Activated naive CD8-positive, alpha-beta T cell treated with anti-CD3 and anti-CD28 coated beads, Interleukin-2, amount 10 ng/mL, durations not matched to agents 7 days and 5 days (primary cell): ENCODE data around the gene ACTN2. TPM values are rescaled to one million over a fixed set of nuclear protein-coding genes. Genes with fewer than 3 reads are reported as not detected.

Experiments
- ATAC-seq: fragments of 150-1000 bp; cut with Tn5 transposase; one replicate; pipeline ENCODE4 v1.10.0; 2021; ENCODE audit warnings: low read depth, moderate library complexity
- POLR2A ChIA-PET: fragments of 350-600 bp; sonication (Branson Sonifier 250); formaldehyde crosslinking; loops from one replicate; lab custom pipeline; 2021; ENCODE audit warnings: antibody characterized with exemption; lab: Charles Lee
- DNase-seq: peaks from one replicate; pipeline ENCODE4 v3.0.0; 2021
- H3K27ac Mint-ChIP-seq: one replicate; pipeline ENCODE4 v1.8.0; 2022; ENCODE audit warnings: mild to moderate bottlenecking, mixed read lengths
- H3K27me3 Mint-ChIP-seq: one replicate; pipeline ENCODE4 v1.8.0; 2022; ENCODE audit warnings: mild to moderate bottlenecking, moderate library complexity, mixed read lengths
- H3K36me3 Mint-ChIP-seq: one replicate; pipeline ENCODE4 v1.8.0; 2021; ENCODE audit warnings: mild to moderate bottlenecking, mixed read lengths
- H3K4me1 Mint-ChIP-seq: one replicate; pipeline ENCODE4 v1.8.0; 2021; ENCODE audit warnings: mixed read lengths
- H3K4me3 Mint-ChIP-seq: one replicate; pipeline ENCODE4 v1.8.0; 2022; ENCODE audit warnings: mild to moderate bottlenecking, moderate library complexity, mixed read lengths
- H3K9me3 Mint-ChIP-seq: one replicate; pipeline ENCODE4 v1.8.0; 2021; ENCODE audit warnings: mixed read lengths
- total RNA-seq, 2 experiments: library from RNA; stranded (reverse); gene quantifications; one replicate each; pipeline ENCODE4 v1.2.3, GENCODE V29; 2021

ACTN2 gene
- total RNA-seq, 2 experiments from 2014 or later, result not detected

DNA sequence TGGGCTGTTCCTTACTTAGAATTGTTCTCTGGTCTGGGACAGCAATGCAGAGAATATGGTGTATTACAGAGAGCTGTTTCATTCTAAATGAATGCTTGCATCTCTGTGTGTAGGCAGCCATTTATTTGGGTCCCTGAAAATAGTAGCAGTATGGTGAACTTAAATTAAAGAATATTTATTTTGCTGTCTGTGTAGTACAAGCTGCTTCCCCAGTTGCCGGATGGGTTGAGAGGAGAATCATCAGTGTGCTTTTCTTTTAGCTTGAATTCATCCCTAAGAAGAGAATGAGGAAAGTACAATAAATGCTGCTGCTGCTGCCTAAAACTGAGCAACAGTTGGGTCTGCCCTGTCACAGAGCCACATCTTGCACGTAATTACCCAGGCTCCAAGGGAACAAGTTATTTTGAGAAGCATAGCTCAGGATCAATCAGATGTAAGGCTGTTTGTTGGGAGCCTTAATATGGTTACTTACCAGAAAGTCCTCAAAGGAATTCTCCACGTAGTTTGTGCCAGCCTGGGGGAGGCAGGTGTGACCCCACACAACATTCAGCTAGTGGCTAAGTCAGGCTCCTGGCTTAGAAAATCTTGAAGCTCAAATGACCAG lies 16.6 kb downstream of the ACTN2 start:
- no peaks in the 10 kb centered on the region for H3K9me3 Mint-ChIP-seq
- H3K4me3 Mint-ChIP-seq, result no peak overlapping the region
- no peak for ATAC-seq
- no peaks in the 10 kb centered on the region for H3K4me1 Mint-ChIP-seq
- POLR2A ChIA-PET, result no interaction called here
- H3K27me3 Mint-ChIP-seq, result peaks cover 21% of the 10 kb centered on the region
- no peaks in the 10 kb centered on the region for H3K36me3 Mint-ChIP-seq
- no peak for DNase-seq
- H3K27ac Mint-ChIP-seq, result no peak overlapping the region

GRCh38 chr1:236705771-236706170 lies 19.5 kb downstream of the ACTN2 start:
- no peaks in the 10 kb centered on the region for H3K4me1 Mint-ChIP-seq
- H3K27ac Mint-ChIP-seq, result no peak overlapping the region
- H3K36me3 Mint-ChIP-seq, result no peaks in the 10 kb centered on the region
- H3K4me3 Mint-ChIP-seq, result no peak overlapping the region
- no peaks in the 10 kb centered on the region for H3K9me3 Mint-ChIP-seq
- POLR2A ChIA-PET, result no interaction called here
- DNase-seq (no peak), ATAC-seq (no peak)
- H3K27me3 Mint-ChIP-seq, result peaks cover 14% of the 10 kb centered on the region

GRCh38 chr1:236706183-236706582 lies 19.9 kb downstream of the ACTN2 start:
- H3K4me3 Mint-ChIP-seq, result no peak overlapping the region
- no peaks in the 10 kb centered on the region for H3K9me3 Mint-ChIP-seq
- H3K27me3 Mint-ChIP-seq, result peaks cover 14% of the 10 kb centered on the region
- H3K36me3 Mint-ChIP-seq, result no peaks in the 10 kb centered on the region
- H3K27ac Mint-ChIP-seq, result no peak overlapping the region
- ATAC-seq (no peak), DNase-seq (no peak)
- H3K4me1 Mint-ChIP-seq, result no peaks in the 10 kb centered on the region
- POLR2A ChIA-PET, result no interaction called here

GRCh38 chr1:236710328-236710892 lies 24.1 kb downstream of the ACTN2 start:
- Mint-ChIP-seq H3K9me3 (no peaks in the 10 kb centered on the region), H3K27me3 (peaks cover 15% of the 10 kb centered on the region), H3K27ac (no peak overlapping the region), H3K4me3 (no peak overlapping the region), H3K4me1 (no peaks in the 10 kb centered on the region), H3K36me3 (no peaks in the 10 kb centered on the region)
- DNase-seq (no peak), ATAC-seq (no peak)
- POLR2A ChIA-PET, result no interaction called here

DNA sequence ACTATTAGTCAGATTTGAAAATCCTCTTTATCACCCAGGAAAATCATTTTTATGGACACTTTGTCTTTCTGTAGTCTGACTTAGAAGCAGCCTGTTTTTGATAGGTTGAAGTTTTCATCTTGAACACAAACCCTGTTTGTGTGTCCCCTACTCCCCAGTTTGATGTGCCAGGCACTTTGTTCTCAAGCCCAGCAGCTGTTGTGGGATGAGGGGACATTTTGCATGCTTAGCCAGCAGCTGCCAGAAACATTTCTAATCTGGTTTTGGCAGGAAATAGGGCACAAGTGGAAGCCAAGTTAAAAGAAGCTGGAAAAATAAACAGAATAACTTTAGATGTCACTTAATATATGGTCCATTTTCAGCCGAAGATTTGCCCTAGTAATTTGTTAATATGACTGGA lies 29.9 kb downstream of the ACTN2 start:
- Mint-ChIP-seq H3K36me3 (no peaks in the 10 kb centered on the region), H3K4me1 (no peaks in the 10 kb centered on the region), H3K27ac (no peak overlapping the region), H3K4me3 (no peak overlapping the region), H3K27me3 (peaks cover 22% of the 10 kb centered on the region), H3K9me3 (no peaks in the 10 kb centered on the region)
- no peak for DNase-seq
- POLR2A ChIA-PET, result no interaction called here
- no peak for ATAC-seq

- H3K4me3 Mint-ChIP-seq, result no peak overlapping the region
- no peaks in the 10 kb centered on the region for H3K4me1 Mint-ChIP-seq
- DNase-seq (no peak), ATAC-seq (no peak)
- no peak overlapping the region for H3K27ac Mint-ChIP-seq
- H3K9me3 Mint-ChIP-seq, result no peaks in the 10 kb centered on the region
- POLR2A ChIA-PET, result no interaction called here
- no peaks in the 10 kb centered on the region for H3K36me3 Mint-ChIP-seq
- H3K27me3 Mint-ChIP-seq, result peaks cover 18% of the 10 kb centered on the region
Measured at GRCh38 chr1:236717811-236718210, 31.5 kb downstream of the ACTN2 start.

- DNase-seq, result no peak
- no peak overlapping the region for H3K4me3 Mint-ChIP-seq
- H3K36me3 Mint-ChIP-seq, result no peaks in the 10 kb centered on the region
- H3K27ac Mint-ChIP-seq, result no peak overlapping the region
- H3K27me3 Mint-ChIP-seq, result peaks cover 13% of the 10 kb centered on the region
- H3K4me1 Mint-ChIP-seq, result no peaks in the 10 kb centered on the region
- H3K9me3 Mint-ChIP-seq, result no peaks in the 10 kb centered on the region
- POLR2A ChIA-PET, result no interaction called here
- ATAC-seq, result no peak
Measured at GRCh38 chr1:236718328-236718727, 32.0 kb downstream of the ACTN2 start.

DNA sequence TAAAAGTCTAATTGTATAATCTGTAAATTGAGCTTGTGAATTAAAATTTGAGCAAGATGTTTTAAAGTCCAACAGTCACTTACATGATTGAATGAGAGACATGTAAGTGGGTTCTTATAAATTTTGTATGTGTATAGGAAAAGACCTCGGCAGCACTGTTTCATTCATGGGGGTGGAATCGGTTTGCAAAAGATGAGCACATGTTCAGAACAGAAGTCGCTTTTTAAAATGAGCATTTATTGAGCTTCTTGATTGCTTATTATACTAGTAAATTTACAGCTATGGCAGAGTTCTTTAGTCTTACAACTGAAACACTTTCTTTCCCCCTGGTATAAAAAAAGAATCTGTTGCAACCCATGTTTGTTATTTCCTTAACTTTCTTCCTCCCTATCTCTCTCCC lies 33.9 kb downstream of the ACTN2 start:
- H3K36me3 Mint-ChIP-seq, result no peaks in the 10 kb centered on the region
- no peaks in the 10 kb centered on the region for H3K4me1 Mint-ChIP-seq
- no peak overlapping the region for H3K27ac Mint-ChIP-seq
- POLR2A ChIA-PET, result no interaction called here
- no peaks in the 10 kb centered on the region for H3K9me3 Mint-ChIP-seq
- H3K27me3 Mint-ChIP-seq, result peaks cover 13% of the 10 kb centered on the region
- H3K4me3 Mint-ChIP-seq, result no peak overlapping the region
- no peak for ATAC-seq
- no peak for DNase-seq

DNA sequence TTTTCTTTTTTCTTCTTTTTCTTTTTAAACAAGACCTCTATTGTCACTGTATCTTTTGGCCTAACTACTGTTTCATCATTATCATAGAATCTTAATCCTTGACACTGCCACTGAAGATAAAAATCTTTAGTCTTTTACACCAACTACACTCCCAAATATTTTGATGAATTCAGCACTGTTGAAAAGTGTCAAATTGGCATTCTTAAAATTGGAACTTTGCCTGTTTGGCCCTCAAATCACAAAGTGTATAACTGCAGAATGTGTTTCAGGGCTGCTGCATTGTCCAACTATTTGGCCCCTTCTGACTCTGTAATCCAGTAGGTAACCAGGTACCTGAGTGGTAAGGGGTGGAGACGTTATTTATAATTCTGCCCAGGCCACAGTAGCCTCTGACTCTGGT lies 34.3 kb downstream of the ACTN2 start:
- POLR2A ChIA-PET, result no interaction called here
- peaks cover 13% of the 10 kb centered on the region for H3K27me3 Mint-ChIP-seq
- H3K4me3 Mint-ChIP-seq, result no peak overlapping the region
- DNase-seq (no peak), ATAC-seq (no peak)
- no peaks in the 10 kb centered on the region for H3K4me1 Mint-ChIP-seq
- no peaks in the 10 kb centered on the region for H3K9me3 Mint-ChIP-seq
- no peaks in the 10 kb centered on the region for H3K36me3 Mint-ChIP-seq
- no peak overlapping the region for H3K27ac Mint-ChIP-seq

DNA sequence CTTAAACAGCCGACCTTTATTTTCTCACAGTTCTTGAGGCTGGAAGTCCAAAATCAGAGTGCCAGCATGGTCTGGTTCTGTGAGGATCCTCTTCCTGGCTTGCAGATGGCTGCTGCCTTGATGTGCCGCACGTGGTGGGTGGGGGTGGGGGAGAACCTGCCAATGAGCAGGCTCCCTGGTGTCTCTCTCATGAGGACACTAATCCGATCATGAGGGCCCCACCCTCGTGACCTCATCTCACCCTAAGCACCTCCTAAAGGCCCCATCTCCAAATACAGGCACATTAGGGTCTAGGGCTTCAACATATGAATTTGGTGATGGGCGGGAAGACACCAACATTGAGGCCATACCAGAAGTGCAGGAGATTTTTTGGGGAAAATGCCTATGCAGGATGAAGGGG lies 37.8 kb downstream of the ACTN2 start:
- Mint-ChIP-seq H3K36me3 (no peaks in the 10 kb centered on the region), H3K4me1 (no peaks in the 10 kb centered on the region), H3K27ac (no peak overlapping the region), H3K27me3 (peaks cover 3% of the 10 kb centered on the region), H3K4me3 (no peak overlapping the region), H3K9me3 (no peaks in the 10 kb centered on the region)
- ATAC-seq (no peak), DNase-seq (no peak)
- POLR2A ChIA-PET, result no interaction called here

- no peak overlapping the region for H3K27ac Mint-ChIP-seq
- H3K9me3 Mint-ChIP-seq, result no peaks in the 10 kb centered on the region
- POLR2A ChIA-PET, result no interaction called here
- DNase-seq, result no peak
- H3K4me1 Mint-ChIP-seq, result no peaks in the 10 kb centered on the region
- no peak for ATAC-seq
- H3K4me3 Mint-ChIP-seq, result no peak overlapping the region
- H3K27me3 Mint-ChIP-seq, result peaks cover 3% of the 10 kb centered on the region
- no peaks in the 10 kb centered on the region for H3K36me3 Mint-ChIP-seq
Measured at GRCh38 chr1:236724506-236724905, 38.2 kb downstream of the ACTN2 start.

- POLR2A ChIA-PET, result no interaction called here
- DNase-seq, result no peak
- H3K36me3 Mint-ChIP-seq, result no peaks in the 10 kb centered on the region
- ATAC-seq, result no peak
- peaks cover 4% of the 10 kb centered on the region for H3K27me3 Mint-ChIP-seq
- no peak overlapping the region for H3K4me3 Mint-ChIP-seq
- no peaks in the 10 kb centered on the region for H3K4me1 Mint-ChIP-seq
- H3K9me3 Mint-ChIP-seq, result no peaks in the 10 kb centered on the region
- no peak overlapping the region for H3K27ac Mint-ChIP-seq
Measured at GRCh38 chr1:236725668-236726067, 39.4 kb downstream of the ACTN2 start.

GRCh38 chr1:236727521-236727920 lies 41.2 kb downstream of the ACTN2 start:
- ATAC-seq (no peak), DNase-seq (no peak)
- no peak overlapping the region for H3K4me3 Mint-ChIP-seq
- no peaks in the 10 kb centered on the region for H3K9me3 Mint-ChIP-seq
- H3K27ac Mint-ChIP-seq, result no peak overlapping the region
- H3K36me3 Mint-ChIP-seq, result no peaks in the 10 kb centered on the region
- POLR2A ChIA-PET, result no interaction called here
- H3K27me3 Mint-ChIP-seq, result peaks cover 6% of the 10 kb centered on the region
- H3K4me1 Mint-ChIP-seq, result no peaks in the 10 kb centered on the region

- H3K27me3 Mint-ChIP-seq, result peaks cover 6% of the 10 kb centered on the region
- H3K4me3 Mint-ChIP-seq, result no peak overlapping the region
- H3K27ac Mint-ChIP-seq, result no peak overlapping the region
- no peaks in the 10 kb centered on the region for H3K36me3 Mint-ChIP-seq
- no peaks in the 10 kb centered on the region for H3K4me1 Mint-ChIP-seq
- ATAC-seq (no peak), DNase-seq (no peak)
- no peaks in the 10 kb centered on the region for H3K9me3 Mint-ChIP-seq
- POLR2A ChIA-PET, result no interaction called here
Measured at GRCh38 chr1:236728752-236729151, 42.5 kb downstream of the ACTN2 start.
